ENCODE results near the gene SPATA3. TPM values are rescaled to one million over a fixed set of nuclear protein-coding genes. Genes with fewer than 3 reads are reported as not detected.

Gene SPATA3
- total and polyA plus RNA-seq, 2 of the 13 experiments (the other 11 are each of a cell fraction or from before 2014, with no cell fraction given), result not detected

DNA sequence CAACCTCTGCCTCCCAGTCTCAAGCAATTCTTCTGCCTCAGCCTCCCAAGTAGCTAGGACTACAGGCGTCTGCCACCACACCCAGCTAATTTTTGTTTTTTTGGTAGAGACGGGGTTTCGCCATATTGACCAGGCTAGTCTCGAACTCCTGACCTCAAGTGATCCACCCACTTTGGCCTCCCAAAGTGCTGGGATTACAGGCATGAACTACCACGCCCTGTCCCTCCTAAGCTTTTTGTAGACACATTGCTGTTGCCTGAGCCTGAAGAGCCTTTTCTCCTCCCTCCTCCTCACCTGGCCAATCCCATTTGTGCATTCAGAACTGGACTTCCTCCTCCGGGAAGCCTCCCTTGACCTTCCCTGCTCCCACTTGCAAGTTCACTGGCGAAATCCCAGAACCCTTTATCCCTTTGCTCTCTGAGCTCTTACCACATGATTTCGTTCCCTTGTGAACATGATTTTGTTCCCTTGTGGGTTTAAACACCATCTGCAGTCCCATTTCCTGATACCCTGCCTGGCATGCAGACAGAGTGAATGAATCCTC lies 44.0 kb downstream of the SPATA3 start (continued):
- TF ChIP-seq, protein P1, sequence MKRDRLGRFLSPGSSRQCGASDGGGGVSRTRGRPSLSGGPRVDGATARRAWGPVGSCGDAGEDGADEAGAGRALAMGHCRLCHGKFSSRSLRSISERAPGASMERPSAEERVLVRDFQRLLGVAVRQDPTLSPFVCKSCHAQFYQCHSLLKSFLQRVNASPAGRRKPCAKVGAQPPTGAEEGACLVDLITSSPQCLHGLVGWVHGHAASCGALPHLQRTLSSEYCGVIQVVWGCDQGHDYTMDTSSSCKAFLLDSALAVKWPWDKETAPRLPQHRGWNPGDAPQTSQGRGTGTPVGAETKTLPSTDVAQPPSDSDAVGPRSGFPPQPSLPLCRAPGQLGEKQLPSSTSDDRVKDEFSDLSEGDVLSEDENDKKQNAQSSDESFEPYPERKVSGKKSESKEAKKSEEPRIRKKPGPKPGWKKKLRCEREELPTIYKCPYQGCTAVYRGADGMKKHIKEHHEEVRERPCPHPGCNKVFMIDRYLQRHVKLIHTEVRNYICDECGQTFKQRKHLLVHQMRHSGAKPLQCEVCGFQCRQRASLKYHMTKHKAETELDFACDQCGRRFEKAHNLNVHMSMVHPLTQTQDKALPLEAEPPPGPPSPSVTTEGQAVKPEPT (CRISPR knock-in tag; IDR thresholded peaks at IDR 0.05; ENCODE audit: low read depth), result no peak; the same call in 1 of the 2 replicates
- TF ChIP-seq ZBTB38 (CRISPR knock-in tag; IDR thresholded peaks at IDR 0.05), result peak; percentile 62; the same call in 1 of the 2 replicates
- no peak for TF ChIP-seq RELA (CRISPR knock-in tag; IDR thresholded peaks at IDR 0.05)
- TF ChIP-seq, protein P2, sequence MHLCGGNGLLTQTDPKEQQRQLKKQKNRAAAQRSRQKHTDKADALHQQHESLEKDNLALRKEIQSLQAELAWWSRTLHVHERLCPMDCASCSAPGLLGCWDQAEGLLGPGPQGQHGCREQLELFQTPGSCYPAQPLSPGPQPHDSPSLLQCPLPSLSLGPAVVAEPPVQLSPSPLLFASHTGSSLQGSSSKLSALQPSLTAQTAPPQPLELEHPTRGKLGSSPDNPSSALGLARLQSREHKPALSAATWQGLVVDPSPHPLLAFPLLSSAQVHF (CRISPR knock-in tag; IDR thresholded peaks at IDR 0.05), result no peak
- no peak for TF ChIP-seq HCFC1 (IDR thresholded peaks at IDR 0.05; ENCODE audit: low read depth, low read length)
- no peak for TF ChIP-seq POLR2AphosphoS2 (IDR thresholded peaks at IDR 0.05; ENCODE audit: low read depth, low read length)
- no peak for TF ChIP-seq ZNF207 (IDR thresholded peaks at IDR 0.05; ENCODE audit: borderline replicate concordance)
- TF ChIP-seq CHD2 (IDR thresholded peaks at IDR 0.05; ENCODE audit: low read depth, low read length), result no peak
- TF ChIP-seq DNMT1 (CRISPR knock-in tag; IDR thresholded peaks at IDR 0.05), result no peak
- TF ChIP-seq, protein P3, sequence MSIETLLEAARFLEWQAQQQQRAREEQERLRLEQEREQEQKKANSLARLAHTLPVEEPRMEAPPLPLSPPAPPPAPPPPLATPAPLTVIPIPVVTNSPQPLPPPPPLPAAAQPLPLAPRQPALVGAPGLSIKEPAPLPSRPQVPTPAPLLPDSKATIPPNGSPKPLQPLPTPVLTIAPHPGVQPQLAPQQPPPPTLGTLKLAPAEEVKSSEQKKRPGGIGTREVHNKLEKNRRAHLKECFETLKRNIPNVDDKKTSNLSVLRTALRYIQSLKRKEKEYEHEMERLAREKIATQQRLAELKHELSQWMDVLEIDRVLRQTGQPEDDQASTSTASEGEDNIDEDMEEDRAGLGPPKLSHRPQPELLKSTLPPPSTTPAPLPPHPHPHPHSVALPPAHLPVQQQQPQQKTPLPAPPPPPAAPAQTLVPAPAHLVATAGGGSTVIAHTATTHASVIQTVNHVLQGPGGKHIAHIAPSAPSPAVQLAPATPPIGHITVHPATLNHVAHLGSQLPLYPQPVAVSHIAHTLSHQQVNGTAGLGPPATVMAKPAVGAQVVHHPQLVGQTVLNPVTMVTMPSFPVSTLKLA (IDR thresholded peaks at IDR 0.05), result no peak
- TF ChIP-seq ZKSCAN8 (CRISPR knock-in tag; IDR thresholded peaks at IDR 0.05; ENCODE audit: borderline replicate concordance), result no peak
- TF ChIP-seq, protein P4, sequence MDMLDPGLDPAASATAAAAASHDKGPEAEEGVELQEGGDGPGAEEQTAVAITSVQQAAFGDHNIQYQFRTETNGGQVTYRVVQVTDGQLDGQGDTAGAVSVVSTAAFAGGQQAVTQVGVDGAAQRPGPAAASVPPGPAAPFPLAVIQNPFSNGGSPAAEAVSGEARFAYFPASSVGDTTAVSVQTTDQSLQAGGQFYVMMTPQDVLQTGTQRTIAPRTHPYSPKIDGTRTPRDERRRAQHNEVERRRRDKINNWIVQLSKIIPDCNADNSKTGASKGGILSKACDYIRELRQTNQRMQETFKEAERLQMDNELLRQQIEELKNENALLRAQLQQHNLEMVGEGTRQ (IDR thresholded peaks at IDR 0.05; ENCODE audit: low read depth, low read length), result no peak
- TF ChIP-seq, protein P4 (CRISPR knock-in tag; IDR thresholded peaks at IDR 0.05; ENCODE audit: borderline replicate concordance), result no peak
- TF ChIP-seq EHMT2 (IDR thresholded peaks at IDR 0.05; ENCODE audit: borderline replicate concordance, low read depth, low read length), result no peak
- 0 out of 2 replicates have a peak, but pooled peaks have one; percentile 59 for TF ChIP-seq RCOR2 (CRISPR knock-in tag; IDR thresholded peaks at IDR 0.05)
- TF ChIP-seq, protein P5, sequence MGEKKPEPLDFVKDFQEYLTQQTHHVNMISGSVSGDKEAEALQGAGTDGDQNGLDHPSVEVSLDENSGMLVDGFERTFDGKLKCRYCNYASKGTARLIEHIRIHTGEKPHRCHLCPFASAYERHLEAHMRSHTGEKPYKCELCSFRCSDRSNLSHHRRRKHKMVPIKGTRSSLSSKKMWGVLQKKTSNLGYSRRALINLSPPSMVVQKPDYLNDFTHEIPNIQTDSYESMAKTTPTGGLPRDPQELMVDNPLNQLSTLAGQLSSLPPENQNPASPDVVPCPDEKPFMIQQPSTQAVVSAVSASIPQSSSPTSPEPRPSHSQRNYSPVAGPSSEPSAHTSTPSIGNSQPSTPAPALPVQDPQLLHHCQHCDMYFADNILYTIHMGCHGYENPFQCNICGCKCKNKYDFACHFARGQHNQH (CRISPR knock-in tag; IDR thresholded peaks at IDR 0.05), result peak; percentile 53; the same call in 1 of the 2 replicates
- TF ChIP-seq, protein P6, sequence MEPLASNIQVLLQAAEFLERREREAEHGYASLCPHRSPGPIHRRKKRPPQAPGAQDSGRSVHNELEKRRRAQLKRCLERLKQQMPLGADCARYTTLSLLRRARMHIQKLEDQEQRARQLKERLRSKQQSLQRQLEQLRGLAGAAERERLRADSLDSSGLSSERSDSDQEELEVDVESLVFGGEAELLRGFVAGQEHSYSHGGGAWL (CRISPR knock-in tag; IDR thresholded peaks at IDR 0.05), result no peak
- TF ChIP-seq, protein P7, sequence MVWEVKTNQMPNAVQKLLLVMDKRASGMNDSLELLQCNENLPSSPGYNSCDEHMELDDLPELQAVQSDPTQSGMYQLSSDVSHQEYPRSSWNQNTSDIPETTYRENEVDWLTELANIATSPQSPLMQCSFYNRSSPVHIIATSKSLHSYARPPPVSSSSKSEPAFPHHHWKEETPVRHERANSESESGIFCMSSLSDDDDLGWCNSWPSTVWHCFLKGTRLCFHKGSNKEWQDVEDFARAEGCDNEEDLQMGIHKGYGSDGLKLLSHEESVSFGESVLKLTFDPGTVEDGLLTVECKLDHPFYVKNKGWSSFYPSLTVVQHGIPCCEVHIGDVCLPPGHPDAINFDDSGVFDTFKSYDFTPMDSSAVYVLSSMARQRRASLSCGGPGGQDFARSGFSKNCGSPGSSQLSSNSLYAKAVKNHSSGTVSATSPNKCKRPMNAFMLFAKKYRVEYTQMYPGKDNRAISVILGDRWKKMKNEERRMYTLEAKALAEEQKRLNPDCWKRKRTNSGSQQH (CRISPR knock-in tag; IDR thresholded peaks at IDR 0.05; ENCODE audit: low read depth), result no peak
- no peak for TF ChIP-seq ZNF10 (CRISPR knock-in tag; IDR thresholded peaks at IDR 0.05; ENCODE audit: borderline replicate concordance, low read depth)
- TF ChIP-seq NCOA5 (CRISPR knock-in tag; IDR thresholded peaks at IDR 0.05), result no peak
- TF ChIP-seq ZNF230 (CRISPR knock-in tag; IDR thresholded peaks at IDR 0.05), result peak; percentile 80; the same call in 1 of the 2 replicates
- TF ChIP-seq IKZF1 (IDR thresholded peaks at IDR 0.05), result no peak
